ENCODE results near the gene CISTR.

DNA sequence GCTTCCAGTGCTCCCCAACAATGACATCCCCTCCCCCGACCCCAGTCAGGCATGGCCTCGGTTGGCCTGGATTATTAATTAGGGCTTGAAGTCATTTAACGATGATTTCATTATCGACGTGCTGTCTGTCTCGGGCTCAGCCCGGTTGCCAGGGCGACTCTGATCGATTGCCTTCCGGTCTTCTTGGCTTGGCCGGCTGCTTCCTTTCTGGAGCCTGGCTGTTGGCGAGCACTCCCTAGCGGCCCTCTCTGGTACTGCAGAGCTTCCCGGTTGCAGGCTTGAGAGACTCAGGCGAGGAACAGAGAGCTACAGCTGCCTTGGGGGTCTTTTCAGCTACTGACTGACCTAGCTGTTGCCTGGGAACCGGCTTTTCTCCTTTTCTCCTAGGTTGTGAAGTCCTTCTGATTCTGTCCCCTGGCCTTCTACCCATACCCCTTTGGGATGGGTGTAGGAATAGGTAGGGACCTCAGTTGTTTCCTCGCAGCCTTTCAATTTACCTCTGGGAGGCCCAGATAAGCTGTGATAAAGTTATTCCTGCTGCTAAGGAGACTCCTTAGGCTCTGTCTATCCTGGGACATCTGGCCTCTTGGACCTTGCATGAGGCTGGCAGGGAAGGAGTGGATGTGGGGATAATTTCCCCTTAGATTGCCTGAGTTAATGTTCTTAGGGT is 5.5 kb upstream of the CISTR start:
- TF ChIP-seq, protein P1, sequence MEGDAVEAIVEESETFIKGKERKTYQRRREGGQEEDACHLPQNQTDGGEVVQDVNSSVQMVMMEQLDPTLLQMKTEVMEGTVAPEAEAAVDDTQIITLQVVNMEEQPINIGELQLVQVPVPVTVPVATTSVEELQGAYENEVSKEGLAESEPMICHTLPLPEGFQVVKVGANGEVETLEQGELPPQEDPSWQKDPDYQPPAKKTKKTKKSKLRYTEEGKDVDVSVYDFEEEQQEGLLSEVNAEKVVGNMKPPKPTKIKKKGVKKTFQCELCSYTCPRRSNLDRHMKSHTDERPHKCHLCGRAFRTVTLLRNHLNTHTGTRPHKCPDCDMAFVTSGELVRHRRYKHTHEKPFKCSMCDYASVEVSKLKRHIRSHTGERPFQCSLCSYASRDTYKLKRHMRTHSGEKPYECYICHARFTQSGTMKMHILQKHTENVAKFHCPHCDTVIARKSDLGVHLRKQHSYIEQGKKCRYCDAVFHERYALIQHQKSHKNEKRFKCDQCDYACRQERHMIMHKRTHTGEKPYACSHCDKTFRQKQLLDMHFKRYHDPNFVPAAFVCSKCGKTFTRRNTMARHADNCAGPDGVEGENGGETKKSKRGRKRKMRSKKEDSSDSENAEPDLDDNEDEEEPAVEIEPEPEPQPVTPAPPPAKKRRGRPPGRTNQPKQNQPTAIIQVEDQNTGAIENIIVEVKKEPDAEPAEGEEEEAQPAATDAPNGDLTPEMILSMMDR (IDR thresholded peaks at IDR 0.05): peak; percentile 99
- no peak for TF ChIP-seq ZFX (IDR thresholded peaks at IDR 0.05; ENCODE audit: borderline replicate concordance)
